H1 (cell line): ENCODE measurements around the gene PIGL. TPM values are rescaled to one million over a fixed set of nuclear protein-coding genes. Genes with fewer than 3 reads are reported as not detected.

Experiments
- CTCF ChIA-PET: fragments of 300-600 bp; sonication (Branson Sonifier 250); formaldehyde crosslinking; loops from one replicate; lab custom pipeline; 2021; ENCODE audit not compliant: partially characterized antibody; lab: Charles Lee
- POLR2A ChIA-PET: fragments of 300-600 bp; sonication (Branson Sonifier 250); formaldehyde crosslinking; loops from one replicate; lab custom pipeline; 2021; ENCODE audit warnings: inconsistent platforms; ENCODE audit not compliant: partially characterized antibody; lab: Charles Lee
- DNase-seq, 2 experiments: peaks; one replicate each; pipeline versions ENCODE4 v3.0.0 to v3.0.0-alpha.2; 2010 to 2022; ENCODE audit warnings: low spot score in 2 of 2, low read depth in 1 of 2, mixed read lengths in 1 of 2
- FAIRE-seq: peaks from 2 replicates; lab custom pipeline; 2011; peaks lifted over from hg19 to GRCh38; lab: Jason Lieb, UNC
- H2AFZ ChIP-seq: 2 replicates; pipeline ENCODE4 v1.8.1; 2012; ENCODE audit warnings: low read length, inconsistent platforms
- H2AK5ac ChIP-seq: 2 replicates; pipeline ENCODE4 v1.6.1; 2013; ENCODE audit warnings: low read depth, low read length
- H2BK120ac ChIP-seq: replicated peaks from 2 replicates; pipeline ENCODE3; 2013; ENCODE audit warnings: low read depth, low read length, inconsistent platforms
- H2BK12ac ChIP-seq: 2 replicates; pipeline ENCODE4 v1.6.1; 2013; ENCODE audit warnings: low read depth, low read length
- H2BK15ac ChIP-seq: 2 replicates; pipeline ENCODE4 v1.6.1; 2013; ENCODE audit warnings: low read length
- H2BK20ac ChIP-seq: 2 replicates; pipeline ENCODE4 v1.6.1; 2013; ENCODE audit warnings: low read length
- H2BK5ac ChIP-seq: 2 replicates; pipeline ENCODE4 v1.6.1; 2013; ENCODE audit warnings: low read depth, low read length
- H3K14ac ChIP-seq: 2 replicates; pipeline ENCODE4 v1.6.1; 2013; ENCODE audit warnings: inconsistent platforms; ENCODE audit not compliant: insufficient read length
- H3K18ac ChIP-seq: 2 replicates; pipeline ENCODE4 v1.6.1; 2013; ENCODE audit warnings: low read length; ENCODE audit errors: extremely low read depth
- H3K23ac ChIP-seq: 2 replicates; pipeline ENCODE4 v1.6.1; 2013; ENCODE audit warnings: inconsistent platforms; ENCODE audit not compliant: insufficient read length
- H3K23me2 ChIP-seq: 2 replicates; pipeline ENCODE4 v1.6.1; 2013; ENCODE audit warnings: low read depth, low read length
- H3K27ac ChIP-seq: 2 replicates; pipeline ENCODE4 v1.6.1; 2011; ENCODE audit warnings: low read depth, low read length, inconsistent platforms
- H3K27me3 ChIP-seq, 4 experiments: replicated peaks in 1 of 4; 1 replicate in 1 of 4; 2 replicates in 3 of 4; pipeline versions ENCODE4 v1.6.1 to v1.8.1; 2011 to 2013; ENCODE audit warnings: low read length in 3 of 4, mild to moderate bottlenecking in 3 of 4, inconsistent platforms in 2 of 4, mixed read lengths in 2 of 4, moderate library complexity in 1 of 4; ENCODE audit not compliant: control insufficient read depth in 3 of 4, insufficient read depth in 3 of 4; ENCODE audit errors: extremely low read depth in 1 of 4
- H3K36me3 ChIP-seq, 4 experiments: 2 replicates each; pipeline versions ENCODE4 v1.6.1 to v1.8.1; 2011 to 2013; ENCODE audit warnings: mild to moderate bottlenecking in 4 of 4, low read length in 3 of 4, moderate library complexity in 2 of 4, control low read depth in 1 of 4, inconsistent platforms in 1 of 4; ENCODE audit not compliant: insufficient read depth in 4 of 4, control insufficient read depth in 2 of 4
- H3K4ac ChIP-seq: replicated peaks from 2 replicates; pipeline ENCODE3; 2013; ENCODE audit warnings: low read length, low read depth, mixed read lengths, inconsistent platforms; ENCODE audit not compliant: insufficient read length
- H3K4me1 ChIP-seq, 4 experiments: replicated peaks in 1 of 4; 1 replicate in 1 of 4; 2 replicates in 3 of 4; pipeline versions ENCODE4 v1.6.1 to v1.8.1; 2011 to 2013; ENCODE audit warnings: low read length in 3 of 4, inconsistent platforms in 2 of 4, mixed read lengths in 1 of 4; ENCODE audit not compliant: insufficient read depth in 4 of 4, control insufficient read depth in 3 of 4
- H3K4me2 ChIP-seq, 2 experiments: 2 replicates each; pipeline versions ENCODE4 v1.6.1 to v1.8.1; 2011 to 2013; ENCODE audit warnings: low read depth in 2 of 2, low read length in 2 of 2, control low read depth in 1 of 2, inconsistent platforms in 1 of 2, mild to moderate bottlenecking in 1 of 2; ENCODE audit not compliant: insufficient read depth in 1 of 2
- H3K4me3 ChIP-seq, 4 experiments: fragments of 200-600, 300-600 bp in 1 of 4; sonication (generic), shearing (Covaris generic), sonication (Bioruptor Twin) in 1 of 4; 2 replicates each; pipeline versions ENCODE4 v1.5.1 to v1.8.1; 2011 to 2016; ENCODE audit warnings: low read length in 4 of 4, low read depth in 3 of 4, control low read depth in 2 of 4, inconsistent platforms in 2 of 4, mild to moderate bottlenecking in 2 of 4, mixed read lengths in 1 of 4, moderate library complexity in 1 of 4; ENCODE audit not compliant: insufficient read depth in 2 of 4; ENCODE audit errors: extremely low read depth in 1 of 4
- H3K56ac ChIP-seq: replicated peaks from 2 replicates; pipeline ENCODE3; 2013; ENCODE audit warnings: low read depth, mild to moderate bottlenecking, mixed read lengths, low read length, inconsistent platforms; ENCODE audit not compliant: insufficient read length
- H3K79me1 ChIP-seq: 2 replicates; pipeline ENCODE4 v1.6.1; 2013; ENCODE audit warnings: low read depth, low read length, control low read depth
- H3K79me2 ChIP-seq, 2 experiments: 2 replicates each; pipeline versions ENCODE4 v1.6.1 to v1.8.1; 2012 to 2013; ENCODE audit warnings: low read length in 2 of 2, mild to moderate bottlenecking in 2 of 2, inconsistent platforms in 1 of 2; ENCODE audit not compliant: insufficient read depth in 2 of 2, control insufficient read depth in 1 of 2
- H3K9ac ChIP-seq, 4 experiments: replicated peaks in 1 of 4; 1 replicate in 1 of 4; 2 replicates in 3 of 4; pipeline versions ENCODE4 v1.6.1 to v1.8.1; 2011 to 2013; ENCODE audit warnings: low read depth in 3 of 4, low read length in 3 of 4, control low read depth in 2 of 4, mild to moderate bottlenecking in 2 of 4, moderate library complexity in 2 of 4, inconsistent platforms in 1 of 4; ENCODE audit errors: extremely low read depth in 1 of 4
- H3K9me3 ChIP-seq, 2 experiments: 2 replicates each; pipeline versions ENCODE4 v1.6.1 to v1.8.1; 2012 to 2013; ENCODE audit warnings: mild to moderate bottlenecking in 2 of 2, moderate library complexity in 2 of 2, control low read depth in 1 of 2, inconsistent platforms in 1 of 2, low read depth in 1 of 2, low read length in 1 of 2, mixed read lengths in 1 of 2; ENCODE audit not compliant: insufficient read depth in 2 of 2
- H4K20me1 ChIP-seq, 2 experiments: replicated peaks in 1 of 2; 2 replicates each; pipeline versions ENCODE3 to v1.8.1; 2011 to 2013; ENCODE audit warnings: inconsistent platforms in 2 of 2, low read length in 2 of 2, mild to moderate bottlenecking in 1 of 2; ENCODE audit not compliant: insufficient read depth in 2 of 2, control insufficient read depth in 1 of 2
- H4K5ac ChIP-seq: 2 replicates; pipeline ENCODE4 v1.6.1; 2013; ENCODE audit warnings: low read length, low read depth, mixed read lengths, inconsistent platforms; ENCODE audit not compliant: insufficient read length
- H4K8ac ChIP-seq: 2 replicates; pipeline ENCODE4 v1.8.0; 2013; ENCODE audit warnings: mild to moderate bottlenecking, moderate library complexity, low read length, inconsistent platforms; ENCODE audit not compliant: insufficient read depth; ENCODE audit errors: extremely low read depth
- H4K91ac ChIP-seq: replicated peaks from 2 replicates; pipeline ENCODE3; 2013; ENCODE audit warnings: low read length, mixed read lengths, inconsistent platforms; ENCODE audit not compliant: insufficient read length
- CHD2 ChIP-seq: IDR thresholded peaks from 2 replicates; pipeline ENCODE4 v1.6.1; 2012; ENCODE audit warnings: low read length, improper control_type of control experiment
- CTBP2 ChIP-seq: IDR thresholded peaks from 2 replicates; pipeline ENCODE4 v1.7.0; 2011; ENCODE audit warnings: borderline replicate concordance, mild to moderate bottlenecking, moderate library complexity, mixed read lengths, low read length; ENCODE audit not compliant: insufficient read depth, insufficient read length
- EGR1 ChIP-seq: IDR thresholded peaks from 2 replicates; pipeline ENCODE4 v1.6.1; 2011; ENCODE audit warnings: low read depth, low read length, borderline replicate concordance
- EZH2 ChIP-seq: fragments of 200-600 bp; sonication (generic); IDR thresholded peaks from 2 replicates; pipeline ENCODE4 v1.7.1; 2012; ENCODE audit warnings: low read depth, mild to moderate bottlenecking, moderate library complexity, low read length, inconsistent platforms; ENCODE audit not compliant: severe bottlenecking
- HDAC6 ChIP-seq: IDR thresholded peaks from one replicate; pipeline ENCODE4 v1.7.1; 2012; ENCODE audit warnings: low read depth, mild to moderate bottlenecking, inconsistent platforms, low read length, moderate library complexity
- TAF1 ChIP-seq: IDR thresholded peaks from 2 replicates; pipeline ENCODE4 v1.6.1; 2011; ENCODE audit warnings: mild to moderate bottlenecking, low read depth, low read length
- TAF7 ChIP-seq: optimal IDR thresholded peaks from 2 replicates; pipeline ENCODE3; 2011; ENCODE audit warnings: low read depth, mild to moderate bottlenecking, inconsistent platforms, low read length, moderate library complexity, borderline replicate concordance
- ZNF274 ChIP-seq: IDR thresholded peaks from 2 replicates; pipeline ENCODE4 v1.7.0; 2012; ENCODE audit warnings: low read length, borderline replicate concordance; ENCODE audit errors: extremely low read depth
- WGBS, 2 experiments: shearing (Covaris generic) in 1 of 2; methylation state at CpG; one replicate each; pipeline versions ENCODE4 v1.1.6 to v1.1.7; 2013 to 2015; ENCODE audit warnings: low lambda C conversion rate in 2 of 2, mixed read lengths in 2 of 2, inconsistent platforms in 1 of 2, low coverage in 1 of 2, missing lambda C conversion rate in 1 of 2; ENCODE audit not compliant: insufficient replicate concordance in 2 of 2, insufficient coverage in 1 of 2, insufficient read length in 1 of 2; ENCODE audit errors: extremely low coverage in 1 of 2, missing lambda C conversion rate in 1 of 2; 5-methylcytosine and 5-hydroxymethylcytosine counted together
- polyA plus RNA-seq, 7 experiments: library from polyadenylated mRNA; depleted of rRNA in 3 of 7; stranded (reverse) in 5 of 7; unstranded in 2 of 7; fragments of >200 nt in 5 of 7; fragments of 200-250 nt in 2 of 7; gene quantifications; 1 replicate in 5 of 7; 2 replicates in 1 of 7; 4 replicates in 1 of 7; pipeline versions ENCODE4 v1.2.1 to v1.2.3, GENCODE V29; 2011 to 2013; ENCODE audit warnings: missing spikeins in 2 of 7, mixed read lengths in 2 of 7
- total RNA-seq: library from RNA; stranded (reverse); fragmentation: NEBNext Ultra II Directional; extraction: Animal tissue kit (Norgen Biotek cat#: 25700); gene quantifications from 2 replicates; pipeline ENCODE4 v1.2.1, GENCODE V29; 2021
- TF ChIP-seq, protein P1 (sequence below): IDR thresholded peaks from 2 replicates; pipeline ENCODE4 v1.6.1; 2012; ENCODE audit warnings: inconsistent platforms

The PIGL gene
- total and polyA plus RNA-seq, 2 of the 8 experiments (the other 6 are each of a cell fraction or from before 2014, with no cell fraction given): 28.4 to 30.8 TPM

GRCh38 chr17:16287563-16288027, 70.6 kb downstream of the PIGL start:
- no peak overlapping the region for H2AFZ ChIP-seq
- CTCF ChIA-PET: interaction anchor here (0.7 to 4.4 kb wide), 7 partner anchors 8 to 57 kb away, joined by 3 to 27 read pairs (median 6); no protein-coding TSS in a partner anchor
- no peak overlapping the region for H3K14ac ChIP-seq
- peaks cover 2 to 9% (median 7%) of the 10 kb centered on the region in 4 experiments for H3K4me1 ChIP-seq
- FAIRE-seq (no peak), DNase-seq (no peak)
- peaks cover 0 to 1% of the 10 kb centered on the region in 2 experiments for H4K20me1 ChIP-seq
- H3K23ac ChIP-seq: no peak overlapping the region
- POLR2A ChIA-PET: interaction anchor here (1.5 to 1.6 kb wide), 2 partner anchors 70 to 72 kb away, joined by 6 read pairs; partner anchors contain the start of genes NCOR1 and PIGL
- H2BK5ac ChIP-seq: no peak overlapping the region
- H3K4me2 ChIP-seq: no peak overlapping the region
- no peak overlapping the region for H3K4ac ChIP-seq
- H2BK15ac ChIP-seq: no peak overlapping the region
- H2BK20ac ChIP-seq: no peak overlapping the region
- no peak overlapping the region for H3K27ac ChIP-seq
- H3K9me3 ChIP-seq: no peaks in the 10 kb centered on the region
- WGBS, 2 experiments: 93% methylated on average over 6 of the region's 6 CpGs; no CpG with 5 or more reads in 1 of the 2 experiments
- H2BK12ac ChIP-seq: no peak overlapping the region
- H4K8ac ChIP-seq: no peak overlapping the region
- 0 out of 2 replicates have a peak, but pooled peaks cover 2% of the 10 kb centered on the region for H3K23me2 ChIP-seq
- H3K27me3 ChIP-seq: peaks cover 0 to 4% (median 1%) of the 10 kb centered on the region in 4 experiments; a peak in 2 of 7 replicates
- no peak overlapping the region for H4K5ac ChIP-seq
- no peak overlapping the region for H4K91ac ChIP-seq
- no peaks in the 10 kb centered on the region for H3K79me1 ChIP-seq
- no peak overlapping the region for H3K18ac ChIP-seq
- H2AK5ac ChIP-seq: no peak overlapping the region
- H3K56ac ChIP-seq: no peak overlapping the region
- no peaks in the 10 kb centered on the region for H3K79me2 ChIP-seq
- H3K9ac ChIP-seq: no peak overlapping the region
- no peak overlapping the region for H3K4me3 ChIP-seq
- no peaks in the 10 kb centered on the region for H3K36me3 ChIP-seq
- H2BK120ac ChIP-seq: no peak overlapping the region
- TF ChIP-seq CHD2 (no peak), TAF1 (no peak), ZNF274 (no peak), CTBP2 (no peak), HDAC6 (no peak), TAF7 (no peak), EZH2 (no peak), EGR1 (no peak)
- TF ChIP-seq, protein P1, sequence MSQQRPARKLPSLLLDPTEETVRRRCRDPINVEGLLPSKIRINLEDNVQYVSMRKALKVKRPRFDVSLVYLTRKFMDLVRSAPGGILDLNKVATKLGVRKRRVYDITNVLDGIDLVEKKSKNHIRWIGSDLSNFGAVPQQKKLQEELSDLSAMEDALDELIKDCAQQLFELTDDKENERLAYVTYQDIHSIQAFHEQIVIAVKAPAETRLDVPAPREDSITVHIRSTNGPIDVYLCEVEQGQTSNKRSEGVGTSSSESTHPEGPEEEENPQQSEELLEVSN: no peak
